NAMALWA (cell line): ENCODE measurements around the gene CCDC126.
"Not testable (repeated sequence)": the region's sequence is repeated elsewhere in the genome, so short reads cannot be mapped to it uniquely, and the experiment has no call there.

ENCODE experiments used
- DNase-seq: peaks from one replicate; pipeline ENCODE4 v3.0.0-alpha.2; 2015; ENCODE audit warnings: low spot score

CCDC126 gene

GRCh38 chr7:23628370-23628769 is 31.2 kb downstream of the CCDC126 start:
- DNase-seq, result no peak

- DNase-seq, result no peak
Measured at GRCh38 chr7:23633417-23633816, 36.2 kb downstream of the CCDC126 start.

DNA sequence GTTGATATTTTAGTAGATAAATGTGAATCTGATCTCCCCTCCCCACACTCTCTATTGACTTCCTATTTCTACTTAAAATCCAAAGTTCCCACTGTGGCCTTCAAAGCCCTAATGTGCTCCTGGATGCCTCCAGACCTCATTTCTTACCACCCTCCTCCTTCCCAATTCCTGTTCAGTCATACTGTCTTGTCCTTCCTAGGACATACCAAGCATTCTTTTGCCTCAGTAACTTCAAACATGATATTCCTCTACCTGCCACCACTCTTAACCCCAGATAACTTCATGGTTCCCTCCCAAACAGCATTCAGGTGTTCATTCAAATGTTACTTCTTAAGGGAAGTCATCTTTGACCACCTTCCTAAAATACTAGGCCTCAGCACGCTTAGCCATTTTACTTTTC is 48.6 kb downstream of the CCDC126 start:
- DNase-seq, result no peak

GRCh38 chr7:23653942-23654341 is 56.8 kb downstream of the CCDC126 start:
- DNase-seq, result no peak

DNA sequence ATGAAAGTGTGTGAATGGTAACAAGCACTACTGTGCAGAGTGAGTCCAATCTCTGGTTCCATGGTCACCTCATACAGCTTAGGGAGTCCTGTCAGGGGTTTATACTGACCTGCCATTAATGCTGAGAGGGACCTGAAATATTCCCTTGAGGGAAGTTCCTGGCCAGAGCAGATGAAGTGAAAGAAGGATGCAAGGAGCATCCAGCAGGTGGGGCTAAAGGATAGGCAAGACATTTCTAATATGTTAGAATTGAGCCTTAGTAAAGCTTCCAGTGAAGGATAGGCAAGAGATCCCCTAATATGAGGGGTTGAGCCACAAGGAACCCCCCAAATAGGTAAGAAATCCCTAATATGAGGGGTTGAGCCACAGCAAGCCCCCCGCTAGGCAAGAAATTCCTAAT is 57.3 kb downstream of the CCDC126 start:
- peak; percentile 65 for DNase-seq

GRCh38 chr7:23655433-23655832 is 58.3 kb downstream of the CCDC126 start:
- no peak for DNase-seq

- DNase-seq, result no peak
Measured at GRCh38 chr7:23658831-23659427, 61.7 kb downstream of the CCDC126 start.

GRCh38 chr7:23661385-23661784 is 64.2 kb downstream of the CCDC126 start:
- no peak for DNase-seq

GRCh38 chr7:23662124-23662983 is 65.2 kb downstream of the CCDC126 start:
- DNase-seq, result no peak

DNA sequence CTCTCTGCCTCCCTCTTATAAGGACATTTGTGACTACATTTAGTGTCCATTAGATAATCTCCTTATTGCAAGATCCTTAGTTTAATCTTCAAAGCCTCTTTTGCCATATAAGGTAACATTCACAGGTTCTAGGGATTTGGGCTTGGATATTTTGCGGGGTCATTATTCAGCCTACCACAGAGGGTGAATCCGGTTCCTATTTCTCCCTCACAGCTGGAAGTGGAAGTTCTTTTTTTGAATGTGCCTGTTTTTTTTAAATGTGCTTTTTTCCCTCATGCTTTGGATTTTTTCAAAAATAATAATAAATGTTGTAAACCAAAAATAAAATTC is 65.8 kb downstream of the CCDC126 start:
- no peak for DNase-seq

DNA sequence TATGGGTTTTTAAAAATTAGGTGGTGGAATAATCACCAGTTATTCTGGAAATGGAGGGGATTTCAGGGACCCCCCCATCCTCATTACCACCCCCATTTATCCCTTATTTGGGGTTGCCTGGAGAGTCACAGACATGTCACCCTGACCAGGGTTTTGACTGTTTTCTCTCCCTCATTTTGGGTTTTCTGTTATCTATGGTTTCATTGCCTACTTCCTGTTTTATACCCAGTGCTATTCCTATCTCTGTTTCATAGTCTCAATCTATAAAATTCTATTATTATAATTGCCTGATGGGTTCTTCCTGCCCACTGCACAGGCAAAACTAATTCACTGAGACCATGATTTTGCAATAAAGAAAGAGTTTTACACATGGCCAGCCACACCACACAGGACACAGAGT is 66.9 kb downstream of the CCDC126 start:
- DNase-seq, result no peak

DNA sequence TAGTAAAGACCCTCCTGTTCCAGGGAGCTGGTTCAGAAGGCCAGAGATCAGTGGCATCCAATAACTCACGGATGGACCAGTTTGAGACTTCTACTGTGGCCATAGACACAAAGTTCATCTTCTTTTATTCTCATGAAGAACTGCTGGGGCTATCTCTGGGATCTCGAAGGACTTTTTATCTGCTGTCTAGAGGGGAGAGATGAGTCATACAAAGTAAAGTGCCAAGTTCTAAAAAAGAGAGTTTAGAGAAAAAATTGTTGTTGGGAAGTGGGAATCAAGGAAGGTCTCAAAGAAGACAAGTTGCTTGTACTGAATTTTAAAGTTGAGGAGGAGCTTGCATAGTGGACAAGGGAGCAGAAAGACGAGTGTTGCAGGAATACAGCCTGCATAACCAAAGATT is 74.9 kb downstream of the CCDC126 start:
- DNase-seq, result no peak

- peak; percentile 79 for DNase-seq
Measured at GRCh38 chr7:23679898-23680413, 82.8 kb downstream of the CCDC126 start, which contains the start of gene FAM221A. Gene FAM221A (plus strand): TSS chr7:23680199. CDS start chr7:23680219, 20 bp downstream.

DNA sequence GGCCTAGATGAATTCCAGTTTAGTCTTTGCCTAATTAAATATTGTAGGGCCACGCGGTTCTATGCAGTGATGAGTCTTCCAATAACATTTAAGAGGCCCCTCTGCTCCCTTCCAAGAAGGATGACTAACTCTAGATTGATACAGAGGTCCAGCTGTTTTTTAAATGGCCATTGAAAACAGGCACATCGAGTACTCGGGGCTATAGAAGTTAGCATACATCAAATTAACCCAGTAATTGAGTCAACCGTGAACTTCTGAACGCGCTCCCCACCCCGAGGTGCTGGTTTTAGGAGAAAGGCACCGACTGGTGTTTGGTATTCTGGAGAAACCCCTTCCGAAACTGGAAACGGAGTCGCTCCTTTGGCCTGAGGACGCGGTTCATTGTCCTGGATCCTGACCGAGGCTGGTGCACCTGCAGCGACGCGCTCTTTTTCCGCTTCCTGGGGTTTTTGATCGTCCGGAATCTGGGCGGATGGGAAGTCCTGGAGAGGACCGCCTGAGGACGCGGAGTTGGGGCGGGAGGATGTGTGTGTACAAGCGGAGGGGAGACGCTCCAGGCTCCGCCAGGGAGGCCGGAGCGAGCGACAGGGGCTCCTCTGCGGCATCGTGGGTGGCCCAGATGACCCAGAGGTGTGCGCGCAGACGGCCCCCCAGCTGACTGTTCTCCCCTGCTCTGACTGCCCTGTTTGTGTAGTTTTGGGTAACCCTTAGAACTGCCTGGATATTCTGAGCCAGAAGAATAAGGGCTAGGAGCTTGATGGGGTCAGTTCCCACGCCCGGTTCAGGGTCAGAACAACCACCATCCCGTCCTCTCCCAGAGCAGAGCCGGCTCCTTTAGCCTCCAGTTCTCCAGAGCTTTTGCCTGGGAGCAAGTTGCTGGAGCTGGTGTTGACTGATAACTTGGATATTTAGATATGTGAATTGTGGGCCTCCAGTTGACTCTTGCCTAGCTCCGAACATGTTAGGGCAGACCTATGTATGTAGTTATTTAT is 83.5 kb downstream of the CCDC126 start:
- DNase-seq, result peak; percentile 35

- DNase-seq, result not testable (repeated sequence)
Measured at GRCh38 chr7:23684041-23684440, 86.9 kb downstream of the CCDC126 start.

- DNase-seq, result no peak
Measured at GRCh38 chr7:23685731-23686130, 88.5 kb downstream of the CCDC126 start.

- DNase-seq, result no peak
Measured at GRCh38 chr7:23687011-23687410, 89.8 kb downstream of the CCDC126 start.

- no peak for DNase-seq
Measured at GRCh38 chr7:23689165-23689564, 92.0 kb downstream of the CCDC126 start.

GRCh38 chr7:23691320-23691719 is 94.1 kb downstream of the CCDC126 start:
- no peak for DNase-seq

- no peak for DNase-seq
Measured at GRCh38 chr7:23693224-23693623, 96.0 kb downstream of the CCDC126 start.
